Skin of body (tissue), 2 donors: ENCODE data around the gene LACC1. TPM values are rescaled to one million over a fixed set of nuclear protein-coding genes. Genes with fewer than 3 reads are reported as not detected.

Source experiments
- DNase-seq: peaks from one replicate; lab custom pipeline; 2025; lab: John Stamatoyannopoulos, UW
- total RNA-seq: library from RNA; depleted of rRNA; stranded (reverse); fragments of >200 nt; gene quantifications from one replicate; pipeline ENCODE4 v1.2.3, GENCODE V29; 2014

Gene LACC1
- total RNA-seq, 1 donor from 2014 or later: 4.9 TPM

DNA sequence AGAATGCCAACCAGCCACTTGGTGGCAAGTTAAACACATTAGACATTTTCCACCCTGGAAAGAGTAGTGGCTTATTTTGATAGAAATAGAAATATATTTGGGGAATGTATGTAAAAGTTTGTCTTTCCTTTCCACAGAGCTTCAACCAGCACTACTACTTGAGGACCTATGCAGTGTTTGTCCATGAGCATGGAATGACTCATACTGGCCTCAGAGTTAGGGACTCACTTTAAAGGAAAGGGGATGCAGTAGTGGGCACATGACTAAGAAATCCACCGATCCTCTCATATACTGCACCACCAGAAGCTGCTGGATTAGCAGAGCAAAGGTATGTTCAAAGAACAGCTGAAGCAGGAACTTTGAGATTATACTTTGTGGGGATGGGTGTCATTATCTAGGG is 62.6 kb downstream of the LACC1 start:
- no peak for DNase-seq

Other genes starting within 250 kb of the LACC1 start
- gene ENOX1, start 92.9 kb upstream of the LACC1 start, total RNA-seq: 9.7 TPM
- gene CCDC122, start 164 bp upstream of the LACC1 start, total RNA-seq: 2.8 TPM